ENCODE data around the gene GPC6.

- no peak for TF ChIP-seq CTCF (IDR thresholded peaks at IDR 0.05)
- TF ChIP-seq IRF3 (IDR thresholded peaks at IDR 0.05; ENCODE audit: low read depth, low read length) = no peak
Observed at GRCh38 chr13:93672996-93673395, 446.4 kb downstream of the GPC6 start.
